GM19372 (cell line): ENCODE data around the gene DOCK3.
"Not testable (repeated sequence)": the region's sequence is repeated elsewhere in the genome, so short reads cannot be mapped to it uniquely, and the experiment has no call there.

Experiments used
- ATAC-seq: cut with Tn5 transposase; IDR thresholded peaks from one replicate; pipeline ENCODE4 v1.9.1; 2021; ENCODE audit warnings: mild to moderate bottlenecking, low read depth, moderate library complexity; ENCODE audit not compliant: unreplicated experiment

DOCK3 gene

DNA sequence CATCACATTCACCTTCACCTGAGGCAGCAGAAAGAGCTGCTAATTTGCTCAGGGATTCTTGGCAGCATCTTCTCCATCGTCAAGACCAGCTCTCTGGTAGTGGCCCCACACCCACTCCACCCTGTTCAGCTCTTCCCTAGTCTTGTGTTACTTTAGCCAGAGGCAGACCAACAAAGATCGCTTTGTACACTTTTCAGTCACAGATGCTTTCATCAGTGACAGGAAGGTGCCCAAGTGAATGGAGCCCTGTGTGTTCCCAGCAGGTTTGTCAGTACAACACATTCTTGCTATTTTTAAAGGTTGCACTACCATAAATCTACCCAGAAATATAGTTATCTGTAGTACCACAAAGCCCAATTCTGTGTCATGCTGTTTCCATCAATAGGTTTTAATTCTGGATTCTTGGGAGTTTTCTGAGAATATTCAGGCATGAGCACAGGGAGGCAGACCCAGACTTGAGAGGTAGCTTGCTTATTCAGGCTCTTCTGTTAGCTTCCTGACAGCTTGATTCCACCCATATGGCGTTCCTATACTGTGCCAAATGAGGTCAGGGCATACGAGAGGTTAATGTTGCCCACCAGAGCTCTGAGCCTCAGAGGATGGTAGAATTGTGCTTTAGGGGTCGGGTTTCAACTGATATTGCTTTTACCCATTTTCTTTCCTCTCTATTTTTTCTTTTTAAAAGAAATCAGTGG lies 600.5 kb downstream of the DOCK3 start:
- no peak for ATAC-seq

DNA sequence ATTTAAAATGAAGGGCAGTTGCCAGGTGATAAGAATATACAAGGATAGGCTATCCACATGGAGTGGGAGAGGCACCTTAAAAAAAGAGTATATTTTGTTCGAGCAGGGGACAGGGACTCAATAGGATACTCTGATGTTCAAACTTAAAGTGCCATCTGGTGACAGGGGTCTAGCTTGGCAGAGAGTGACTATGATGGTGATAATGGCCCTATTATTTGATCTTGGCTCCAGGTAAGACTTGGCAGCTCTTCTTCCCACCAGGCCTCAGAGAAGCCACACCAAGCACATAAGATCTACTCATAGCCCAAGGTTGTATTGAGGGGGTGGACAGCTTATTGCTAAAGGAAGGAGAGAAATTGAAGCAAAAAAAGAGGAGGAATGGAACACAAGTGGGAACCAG lies 601.3 kb downstream of the DOCK3 start:
- no peak for ATAC-seq

DNA sequence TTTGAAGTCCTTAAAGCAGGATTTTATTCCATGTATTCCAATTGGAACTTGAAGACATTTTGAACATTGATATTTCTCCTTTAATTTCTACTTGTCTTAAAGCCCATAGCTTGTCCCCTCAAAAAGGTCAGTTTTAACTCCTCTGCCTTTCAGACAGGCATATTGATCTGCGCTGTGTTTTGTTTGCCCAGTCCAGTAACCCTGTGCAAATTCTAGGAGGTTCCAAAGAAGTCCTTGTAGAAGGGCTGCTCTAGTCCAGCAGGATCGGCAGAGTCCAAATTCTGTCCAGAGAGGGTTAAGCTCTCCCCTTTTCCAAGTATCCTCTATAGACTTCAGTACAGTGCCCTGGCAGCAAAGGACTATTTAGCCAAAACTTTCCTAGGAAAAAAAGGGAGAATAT lies 604.7 kb downstream of the DOCK3 start:
- no peak for ATAC-seq

DNA sequence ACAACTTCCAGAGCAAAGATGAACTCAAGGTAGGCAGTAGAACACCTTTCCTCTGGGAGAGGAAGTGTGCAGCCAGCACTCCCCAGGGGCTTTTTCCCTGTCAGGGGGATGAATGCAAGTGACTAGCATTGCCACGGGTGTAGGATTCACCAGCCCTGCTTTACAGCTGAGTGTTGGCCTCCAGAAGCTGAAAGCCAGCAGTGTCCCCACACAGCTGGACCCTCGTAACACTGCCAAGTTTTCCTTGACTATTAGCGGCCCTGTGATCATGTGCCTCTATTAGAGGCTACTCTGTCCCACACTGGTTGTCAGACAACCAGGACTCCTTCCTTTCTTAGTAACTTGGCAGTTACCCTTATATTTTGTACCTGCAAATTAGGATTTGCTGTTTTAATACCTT lies 605.4 kb downstream of the DOCK3 start:
- ATAC-seq = no peak

DNA sequence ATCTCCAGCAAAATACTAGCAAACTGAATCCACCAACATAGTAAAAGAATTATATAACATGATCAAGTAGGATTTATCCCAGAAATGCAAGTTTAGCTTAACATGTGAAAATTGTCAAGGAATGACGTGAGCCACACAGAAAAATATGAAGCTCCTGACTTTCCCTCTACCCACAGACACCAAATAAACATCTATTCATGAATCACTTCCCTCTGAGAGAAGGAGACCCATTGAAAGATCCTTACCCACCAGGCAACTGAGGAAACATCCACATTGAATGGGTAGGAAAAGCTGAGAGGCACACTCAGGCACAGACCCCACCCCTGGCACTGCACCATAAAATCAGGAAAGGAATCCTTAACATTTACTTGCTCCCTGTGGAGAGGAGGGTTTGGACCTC lies 608.2 kb downstream of the DOCK3 start:
- ATAC-seq = no peak

DNA sequence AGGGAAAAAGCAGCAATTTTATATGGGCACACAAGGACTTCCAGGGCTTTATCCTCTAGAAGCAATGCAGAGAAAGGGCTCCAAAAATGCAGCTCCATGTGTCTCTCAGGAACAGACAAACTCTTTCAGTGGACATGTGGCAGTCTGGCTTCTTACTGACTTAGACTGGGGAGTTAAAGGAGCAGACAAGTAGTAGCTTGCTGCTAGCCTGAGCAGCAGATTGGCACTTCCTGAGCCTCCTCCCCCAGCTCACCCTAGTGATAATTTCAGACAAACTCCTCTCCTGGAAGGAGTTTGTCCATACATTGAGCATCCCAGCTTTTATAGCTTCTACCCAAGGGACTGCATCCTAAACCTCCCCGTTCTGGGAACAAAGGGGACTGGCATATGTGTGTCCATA lies 608.7 kb downstream of the DOCK3 start:
- no peak for ATAC-seq

DNA sequence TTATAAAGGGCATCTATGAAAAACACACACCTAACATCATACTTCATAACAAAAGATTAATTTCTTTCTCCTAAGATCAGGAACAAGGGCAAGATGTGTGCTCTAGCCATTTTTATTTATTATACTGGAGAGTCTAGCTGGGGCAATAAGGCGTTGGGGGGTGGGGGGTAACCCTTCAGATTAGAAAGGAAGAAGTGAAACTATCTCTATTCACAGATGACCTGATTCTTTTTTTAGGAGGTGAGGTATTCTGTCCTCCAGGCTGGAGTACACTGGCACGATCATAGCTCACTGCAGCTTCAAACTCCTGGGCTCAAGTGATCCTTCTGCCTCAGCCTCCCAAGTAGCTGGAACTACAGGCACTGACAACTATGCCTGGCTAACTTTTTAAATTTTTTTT lies 620.9 kb downstream of the DOCK3 start:
- ATAC-seq = no peak

DNA sequence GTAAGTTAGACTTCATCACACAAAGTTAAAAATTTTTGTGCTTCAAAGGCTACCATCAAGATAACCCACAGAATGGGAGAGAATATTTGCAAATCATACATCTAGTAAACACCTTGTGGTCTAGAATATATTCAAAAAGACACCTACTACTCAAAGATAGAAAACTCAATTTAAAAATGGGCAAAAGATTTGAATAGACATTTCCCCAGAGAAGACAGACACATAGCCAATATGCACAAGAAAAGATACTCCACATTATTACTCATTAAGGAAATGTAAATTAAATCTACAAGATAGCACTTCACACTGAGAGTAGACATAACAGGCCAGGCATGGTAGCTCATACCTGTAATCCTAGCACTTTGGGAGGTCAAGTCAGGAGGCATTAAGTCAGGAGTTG lies 622.6 kb downstream of the DOCK3 start:
- ATAC-seq = no peak

DNA sequence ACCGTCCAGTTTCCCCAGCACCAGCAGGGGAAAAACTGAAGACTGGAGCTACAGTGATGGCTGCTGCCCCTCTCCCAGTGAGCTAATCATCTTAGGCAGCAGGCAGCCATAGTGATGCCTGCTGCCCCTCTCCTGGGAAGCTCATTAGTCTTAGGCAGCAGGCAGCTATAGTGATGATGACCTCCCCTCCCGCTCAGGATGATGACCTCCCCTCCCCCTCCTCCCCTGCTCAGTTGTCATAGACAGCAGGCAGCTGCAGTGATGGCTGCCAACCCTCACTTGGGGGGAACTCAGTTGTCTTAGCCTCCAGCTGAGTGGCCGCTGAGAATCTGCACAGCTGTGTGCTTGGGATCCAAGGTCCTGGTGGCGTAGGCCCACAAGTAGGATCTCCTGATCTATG lies 629.5 kb downstream of the DOCK3 start:
- ATAC-seq = no peak

DNA sequence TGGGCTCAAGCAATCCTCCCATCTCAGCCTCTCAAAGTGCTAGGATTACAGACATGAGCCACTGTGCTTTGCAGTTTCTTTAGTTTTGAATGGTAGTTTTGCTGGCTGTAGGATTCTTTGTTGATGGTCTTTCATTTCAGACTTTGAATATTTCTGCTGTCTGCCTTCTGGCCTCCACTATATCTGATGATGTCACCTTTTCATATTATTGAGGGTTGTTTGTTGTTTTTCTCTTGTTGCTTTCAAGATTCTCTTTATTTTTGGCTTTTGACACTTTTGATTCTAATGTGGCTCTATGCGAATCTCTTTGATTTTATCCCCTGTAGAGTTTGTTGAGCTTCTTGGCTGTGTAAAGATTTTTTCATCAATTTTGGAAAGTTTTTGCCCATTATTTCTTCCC lies 631.4 kb downstream of the DOCK3 start:
- no peak for ATAC-seq

DNA sequence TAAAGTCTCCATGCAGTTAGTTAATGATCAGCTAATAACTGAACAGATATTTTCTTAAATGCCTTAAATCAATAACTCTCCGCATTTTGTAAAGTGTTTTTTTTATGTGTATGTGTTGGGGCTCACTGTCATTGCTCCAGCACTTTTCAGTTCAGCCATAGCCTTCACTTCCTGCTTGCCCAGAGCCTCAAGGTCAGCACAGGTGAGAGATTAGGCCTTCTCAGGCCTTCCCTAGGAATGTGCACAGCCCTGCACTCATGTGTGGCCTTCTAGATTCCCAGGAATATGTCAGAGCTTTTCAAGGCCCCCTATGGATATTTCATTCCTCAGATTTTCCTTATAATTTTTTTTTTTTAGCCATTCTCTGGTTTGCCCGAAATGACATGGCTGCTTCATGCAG lies 632.7 kb downstream of the DOCK3 start:
- ATAC-seq = no peak

DNA sequence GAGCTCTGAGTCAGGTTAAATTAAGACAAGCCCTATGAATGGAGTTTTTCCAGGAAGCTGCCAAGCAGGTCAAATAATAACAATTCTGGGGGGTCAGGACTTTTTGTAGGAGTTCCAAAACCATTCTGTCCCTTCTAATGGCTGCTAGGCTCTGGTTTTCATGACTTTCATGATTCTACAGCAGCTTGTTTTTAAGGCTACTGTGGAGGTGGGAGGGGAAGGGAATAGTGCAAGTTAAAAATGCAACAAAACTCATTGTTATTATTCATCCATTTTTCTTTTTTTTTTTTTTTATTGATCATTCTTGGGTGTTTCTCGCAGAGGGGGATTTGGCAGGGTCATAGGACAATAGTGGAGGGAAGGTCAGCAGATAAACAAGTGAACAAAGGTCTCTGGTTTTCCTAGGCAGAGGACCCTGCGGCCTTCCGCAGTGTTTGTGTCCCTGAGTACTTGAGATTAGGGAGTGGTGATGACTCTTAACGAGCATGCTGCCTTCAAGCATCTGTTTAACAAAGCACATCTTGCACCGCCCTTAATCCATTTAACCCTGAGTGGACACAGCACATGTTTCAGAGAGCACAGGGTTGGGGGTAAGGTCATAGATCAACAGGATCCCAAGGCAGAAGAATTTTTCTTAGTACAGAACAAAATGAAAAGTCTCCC lies 633.3 kb downstream of the DOCK3 start:
- ATAC-seq = not testable (repeated sequence)

DNA sequence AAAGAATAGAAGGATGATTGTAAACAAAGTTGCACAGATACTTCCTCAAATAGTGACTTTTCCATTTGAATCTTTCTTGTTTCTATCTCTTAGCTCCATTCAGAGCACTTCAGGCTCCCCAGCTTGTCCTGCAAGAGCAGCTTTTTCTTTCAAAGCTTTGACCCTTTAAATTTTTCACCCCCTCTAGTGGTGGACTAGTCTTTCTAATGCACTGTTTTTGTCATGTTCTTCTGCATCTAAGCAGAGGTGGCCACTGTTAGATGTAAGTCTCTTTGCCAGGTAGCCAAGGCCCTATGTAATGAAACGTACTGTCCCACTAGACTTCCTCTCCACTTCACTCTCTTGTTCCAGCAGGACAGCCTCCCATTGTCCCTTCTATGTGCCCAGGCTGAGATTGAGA lies 636.3 kb downstream of the DOCK3 start:
- no peak for ATAC-seq

DNA sequence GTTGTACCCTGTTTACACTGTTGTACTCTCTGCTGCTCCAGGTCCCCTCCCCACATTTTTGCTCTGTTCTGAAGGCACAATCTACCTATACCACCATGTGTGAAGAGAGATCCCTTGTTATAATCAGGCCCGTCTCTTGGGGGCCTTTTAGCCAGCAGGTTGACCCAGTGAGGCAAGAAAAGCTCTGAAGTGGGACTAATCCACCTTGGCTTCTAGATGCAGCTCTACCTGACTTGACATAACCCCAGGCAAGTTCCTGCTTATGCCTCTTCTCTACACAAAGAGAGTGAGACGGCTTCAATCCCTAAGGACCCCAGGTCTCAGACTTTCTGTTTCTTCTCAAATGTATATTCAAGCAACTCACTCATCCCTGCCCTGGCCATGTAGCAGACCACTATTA lies 653.5 kb downstream of the DOCK3 start:
- no peak for ATAC-seq

DNA sequence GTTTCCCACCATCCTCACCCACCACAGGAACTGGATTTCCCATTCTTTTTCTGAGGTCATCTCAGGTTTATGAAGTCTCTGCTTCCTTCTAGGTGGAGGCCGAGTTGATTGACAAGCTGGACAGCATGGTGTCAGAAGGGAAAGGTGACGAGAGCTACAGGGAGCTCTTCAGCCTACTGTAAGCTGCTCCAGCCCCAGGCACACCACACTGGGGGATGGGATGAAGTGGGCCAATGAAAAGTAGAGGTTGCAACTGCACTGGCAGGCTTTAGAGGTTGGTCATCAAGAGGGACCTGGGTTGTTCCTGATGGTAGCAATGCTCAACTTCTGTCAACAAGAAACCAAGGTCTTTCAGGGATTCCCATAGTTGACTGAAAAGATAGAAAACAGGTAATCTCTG lies 655.3 kb downstream of the DOCK3 start:
- no peak for ATAC-seq

DNA sequence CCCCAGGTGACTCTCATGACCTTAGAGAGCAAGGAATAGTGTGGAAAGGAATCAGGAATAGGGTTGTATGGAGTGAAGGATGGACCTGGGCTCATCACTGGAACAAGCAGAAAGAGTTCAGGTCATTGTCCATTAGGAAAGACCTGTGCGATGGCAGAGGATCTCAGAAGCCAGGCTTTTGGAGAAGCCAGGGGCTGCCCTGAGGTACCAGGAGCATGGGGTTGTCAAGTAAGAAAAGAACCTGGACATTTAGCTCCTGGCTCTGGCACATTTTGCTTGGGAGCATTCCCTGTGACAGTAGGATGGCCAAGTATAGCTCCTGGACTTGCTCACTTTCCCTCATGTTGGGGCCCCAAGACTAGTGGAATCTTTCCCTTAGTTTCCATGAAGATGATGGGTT lies 657.4 kb downstream of the DOCK3 start:
- ATAC-seq = no peak

DNA sequence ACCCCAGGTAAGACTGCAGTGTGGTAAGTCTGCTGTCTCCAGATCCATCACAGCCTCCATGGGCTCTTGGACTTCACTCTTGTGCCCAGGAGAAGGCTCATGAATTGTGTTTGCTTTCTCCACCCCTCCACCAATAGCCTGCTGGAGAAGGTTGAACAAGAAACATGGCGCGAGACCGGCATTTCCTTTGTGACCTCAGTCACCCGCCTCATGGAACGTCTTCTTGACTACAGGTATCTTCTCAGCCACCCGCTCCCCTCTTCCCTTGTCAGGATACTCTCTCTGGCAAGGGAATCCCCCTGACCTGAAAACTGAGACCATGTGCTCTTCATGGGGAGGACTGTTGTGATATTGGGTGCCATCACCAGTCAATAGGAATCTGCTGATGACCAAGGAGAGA lies 658.3 kb downstream of the DOCK3 start:
- no peak for ATAC-seq

DNA sequence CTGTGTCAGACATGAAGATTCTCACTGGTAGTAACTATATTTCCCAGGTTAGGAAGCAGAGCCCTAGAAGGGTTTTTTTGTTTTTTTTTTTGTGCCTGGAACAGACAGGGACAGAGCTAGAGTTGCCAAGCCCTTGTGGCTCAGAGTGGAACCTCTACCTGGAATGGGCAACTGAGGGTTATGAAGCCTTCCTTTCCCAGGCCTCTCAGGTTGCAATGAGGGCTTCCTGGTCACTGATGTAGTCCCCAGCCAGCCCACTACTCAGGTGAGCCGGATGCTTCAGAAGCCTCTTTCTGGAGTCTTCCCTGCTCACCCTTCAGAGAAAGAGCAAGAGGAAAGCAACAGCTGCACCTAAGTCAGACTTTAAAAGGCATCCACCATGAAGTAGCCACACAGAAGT lies 661.5 kb downstream of the DOCK3 start:
- ATAC-seq = no peak

DNA sequence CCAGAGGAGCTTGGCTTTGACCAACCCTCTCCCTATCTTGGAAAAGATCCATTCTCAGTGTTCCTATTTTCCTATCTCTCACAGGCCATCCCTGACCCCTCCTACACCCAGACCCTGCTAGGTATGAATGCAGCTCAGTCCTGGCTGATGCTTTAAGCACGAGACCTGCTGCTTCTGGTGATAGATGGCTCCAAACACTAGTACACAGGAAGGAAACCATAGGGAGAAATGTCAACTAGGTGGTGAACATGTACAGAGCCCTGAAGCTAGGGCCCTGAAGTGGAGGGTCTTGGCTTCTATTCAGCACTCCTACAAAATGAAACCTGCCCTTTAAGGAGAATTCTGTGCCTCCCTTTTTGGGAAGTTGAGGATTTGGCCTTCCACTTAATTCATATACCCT lies 662.9 kb downstream of the DOCK3 start:
- no peak for ATAC-seq

DNA sequence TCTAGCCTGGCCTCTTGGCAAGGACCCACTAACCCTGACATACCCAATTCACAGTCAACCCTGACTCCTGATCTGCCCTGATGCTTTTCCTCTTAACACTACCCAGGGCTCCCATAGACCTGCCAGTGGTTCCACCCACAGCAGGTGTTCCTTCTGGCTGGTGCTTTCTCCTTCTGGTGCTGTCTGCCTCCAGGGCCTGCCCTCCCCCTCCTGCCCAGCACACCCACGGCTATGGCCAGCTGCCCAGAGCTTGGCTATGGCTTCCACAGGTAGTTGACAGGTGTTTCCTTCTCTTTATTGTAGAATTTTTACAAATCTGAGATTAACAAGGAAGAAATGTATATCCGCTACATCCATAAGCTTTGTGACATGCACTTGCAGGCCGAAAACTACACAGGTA lies 663.9 kb downstream of the DOCK3 start:
- no peak for ATAC-seq

DNA sequence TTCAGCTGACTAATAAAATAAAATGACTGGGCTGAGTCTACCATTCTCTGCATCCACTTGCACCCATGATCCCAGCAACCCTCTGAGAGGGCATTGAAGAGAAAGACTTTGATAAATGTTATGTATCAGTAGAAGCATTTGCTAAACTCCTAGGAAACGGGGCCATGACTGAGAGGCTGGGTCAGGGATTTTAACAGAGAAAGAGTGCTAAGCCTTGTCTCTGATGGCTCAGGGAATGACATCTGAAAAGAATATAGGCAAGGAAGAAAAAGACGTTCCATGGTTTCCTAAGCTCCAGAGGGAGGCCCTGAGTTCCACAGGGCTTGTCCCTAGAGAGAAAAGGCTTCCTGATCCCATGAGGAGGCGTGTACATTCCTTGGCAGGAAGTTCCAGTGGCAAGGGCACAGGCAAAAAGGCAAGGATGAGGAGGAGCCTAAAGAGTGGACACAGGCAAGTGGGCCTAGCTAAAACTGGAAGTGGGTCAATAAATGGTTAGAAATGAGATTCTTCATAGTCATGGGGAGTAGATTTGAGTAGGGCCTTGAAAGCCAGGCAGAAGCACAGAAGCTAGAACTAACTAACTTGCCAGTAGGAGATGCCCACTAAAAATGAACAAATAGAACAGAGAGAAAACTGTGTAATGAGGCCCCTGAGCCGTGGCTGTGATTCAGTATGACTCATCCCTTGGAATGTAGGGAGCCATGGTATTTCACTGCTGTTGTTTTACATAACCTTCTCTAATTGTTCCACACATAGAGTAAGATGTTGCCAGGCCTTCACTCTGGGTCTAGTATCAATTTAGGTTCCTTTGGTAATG lies 665.5 kb downstream of the DOCK3 start:
- ATAC-seq = no peak
